Measurements from ENCODE around the gene MED14.
"Not testable (repeated sequence)": the region's sequence is repeated elsewhere in the genome, so short reads cannot be mapped to it uniquely, and the experiment has no call there.

MED14 gene

GRCh38 chrX:40735325-40736169, at the start of gene MED14:
Gene MED14 (minus strand): TSS chrX:40735542. CDS start chrX:40735412, 130 bp downstream.
- peak; percentile 49 for DNase-seq (ENCODE audit: low read depth)

- DNase-seq (ENCODE audit: low read depth) = no peak
Measured at GRCh38 chrX:40784516-40785151, 49.3 kb upstream of the MED14 start.

GRCh38 chrX:40782644-40783259, 47.4 kb upstream of the MED14 start:
- not testable (repeated sequence) for DNase-seq (ENCODE audit: low read depth)

GRCh38 chrX:40780951-40781350, 45.6 kb upstream of the MED14 start:
- DNase-seq (ENCODE audit: low read depth) = no peak

- no peak for DNase-seq (ENCODE audit: low read depth)
Measured at GRCh38 chrX:40780082-40780481, 44.7 kb upstream of the MED14 start.

- peak; percentile 30 for DNase-seq (ENCODE audit: low read depth)
Measured at GRCh38 chrX:40778861-40779575, 43.7 kb upstream of the MED14 start.

GRCh38 chrX:40773809-40774208, 38.5 kb upstream of the MED14 start:
- DNase-seq (ENCODE audit: low read depth) = no peak

GRCh38 chrX:40773188-40773587, 37.8 kb upstream of the MED14 start:
- no peak for DNase-seq (ENCODE audit: low read depth)

- DNase-seq (ENCODE audit: low read depth) = no peak
Measured at GRCh38 chrX:40772290-40772689, 36.9 kb upstream of the MED14 start.

GRCh38 chrX:40761762-40762161, 26.4 kb upstream of the MED14 start:
- no peak for DNase-seq (ENCODE audit: low read depth)

GRCh38 chrX:40759374-40759773, 24.0 kb upstream of the MED14 start:
- DNase-seq (ENCODE audit: low read depth) = no peak

- DNase-seq (ENCODE audit: low read depth) = no peak
Measured at GRCh38 chrX:40757058-40757457, 21.7 kb upstream of the MED14 start.

GRCh38 chrX:40755291-40756249, 20.2 kb upstream of the MED14 start:
- no peak for DNase-seq (ENCODE audit: low read depth)

GRCh38 chrX:40749681-40750494, 14.5 kb upstream of the MED14 start:
- no peak for DNase-seq (ENCODE audit: low read depth)

- DNase-seq (ENCODE audit: low read depth) = no peak
Measured at GRCh38 chrX:40748977-40749376, 13.6 kb upstream of the MED14 start.

GRCh38 chrX:40746521-40746920, 11.2 kb upstream of the MED14 start:
- DNase-seq (ENCODE audit: low read depth) = no peak

GRCh38 chrX:40736170-40736505, 796 bp upstream of the MED14 start:
- DNase-seq (ENCODE audit: low read depth) = no peak

GRCh38 chrX:40734971-40735324, 394 bp downstream of the MED14 start:
- no peak for DNase-seq (ENCODE audit: low read depth)

GRCh38 chrX:40733706-40734105, 1.6 kb downstream of the MED14 start:
- no peak for DNase-seq (ENCODE audit: low read depth)

- not testable (repeated sequence) for DNase-seq (ENCODE audit: low read depth)
Measured at GRCh38 chrX:40732499-40732898, 2.8 kb downstream of the MED14 start.

Measured in HS-27A (cell line).